Right renal cortex interstitium (tissue), 3 donors: ENCODE data around the gene ATXN7L3. TPM values are rescaled to one million over a fixed set of nuclear protein-coding genes. Genes with fewer than 3 reads are reported as not detected.
"Not testable (repeated sequence)": the region's sequence is repeated elsewhere in the genome, so short reads cannot be mapped to it uniquely, and the experiment has no call there.

Experiments
- DNase-seq, 3 donors: peaks; one replicate each; pipeline ENCODE4 v3.0.0-alpha.2; 2013; ENCODE audit warnings: low read depth in 3 of 3, low spot score in 2 of 3
- polyA plus RNA-seq, 3 donors: library from polyadenylated mRNA; unstranded; fragments of 120-200 nt; gene quantifications; one replicate each; pipeline ENCODE4 v1.2.1, GENCODE V29; 2013; ENCODE audit not compliant: insufficient read length in 3 of 3

The ATXN7L3 gene
- polyA plus RNA-seq, 3 donors = 55.6 to 63.8 (median 63.0) TPM

- DNase-seq = no peak
Measured at GRCh38 chr17:44177640-44178039, 22.0 kb downstream of the ATXN7L3 start.

DNA sequence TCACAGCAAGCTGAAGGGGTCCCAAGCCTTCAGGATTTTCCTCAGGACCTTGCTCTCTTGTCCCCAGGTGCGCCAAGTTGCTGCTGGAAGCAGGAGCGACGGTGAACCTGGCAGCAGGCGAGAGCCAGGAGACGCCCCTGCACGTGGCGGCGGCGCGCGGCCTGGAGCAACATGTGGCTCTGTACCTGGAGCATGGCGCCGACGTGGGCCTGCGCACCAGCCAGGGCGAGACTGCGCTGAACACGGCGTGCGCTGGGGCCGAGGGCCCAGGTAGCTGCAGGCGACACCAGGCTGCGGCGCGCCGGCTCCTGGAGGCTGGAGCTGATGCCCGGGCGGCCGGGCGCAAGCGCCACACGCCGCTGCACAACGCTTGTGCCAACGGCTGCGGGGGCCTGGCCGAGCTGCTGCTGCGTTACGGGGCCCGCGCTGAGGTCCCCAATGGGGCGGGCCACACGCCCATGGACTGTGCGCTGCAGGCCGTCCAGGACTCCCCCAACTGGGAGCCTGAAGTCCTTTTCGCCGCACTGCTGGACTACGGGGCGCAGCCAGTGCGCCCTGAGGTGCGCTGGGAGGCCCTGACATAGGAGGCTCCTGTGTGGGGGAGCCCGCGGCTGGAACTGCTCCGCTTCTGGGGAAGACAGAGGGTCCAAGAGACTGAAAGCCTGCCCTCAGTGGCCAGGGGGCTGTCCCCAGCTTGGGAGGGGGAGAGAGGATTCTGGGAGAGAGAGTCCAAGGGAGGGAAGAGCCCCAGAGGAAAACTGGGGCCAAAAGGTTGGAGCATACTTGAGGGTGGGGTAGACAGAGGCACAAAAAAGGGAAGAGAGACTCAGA lies 22.8 kb downstream of the ATXN7L3 start:
- DNase-seq = no peak

- DNase-seq = no peak
Measured at GRCh38 chr17:44176257-44176656, 23.4 kb downstream of the ATXN7L3 start.

DNA sequence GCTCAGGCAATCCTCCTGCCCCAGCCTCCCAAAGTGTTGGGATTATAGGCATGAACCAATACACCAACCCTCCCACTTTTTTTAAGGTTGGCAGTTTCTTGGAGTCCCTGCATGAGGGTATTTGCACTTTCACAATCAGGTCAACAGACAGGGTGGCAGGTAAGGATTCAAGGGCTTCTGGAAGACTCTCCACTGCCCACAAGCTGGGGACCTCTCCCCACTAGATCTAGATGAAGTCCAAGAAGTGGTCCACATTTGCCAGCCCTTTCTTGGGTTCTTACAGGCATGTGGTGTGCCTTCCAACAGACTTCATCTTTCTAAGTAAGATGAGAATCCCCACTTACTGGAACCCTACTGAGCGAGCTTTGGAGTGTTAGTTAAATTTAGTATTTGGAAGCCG lies 25.3 kb downstream of the ATXN7L3 start:
- DNase-seq = no peak

DNA sequence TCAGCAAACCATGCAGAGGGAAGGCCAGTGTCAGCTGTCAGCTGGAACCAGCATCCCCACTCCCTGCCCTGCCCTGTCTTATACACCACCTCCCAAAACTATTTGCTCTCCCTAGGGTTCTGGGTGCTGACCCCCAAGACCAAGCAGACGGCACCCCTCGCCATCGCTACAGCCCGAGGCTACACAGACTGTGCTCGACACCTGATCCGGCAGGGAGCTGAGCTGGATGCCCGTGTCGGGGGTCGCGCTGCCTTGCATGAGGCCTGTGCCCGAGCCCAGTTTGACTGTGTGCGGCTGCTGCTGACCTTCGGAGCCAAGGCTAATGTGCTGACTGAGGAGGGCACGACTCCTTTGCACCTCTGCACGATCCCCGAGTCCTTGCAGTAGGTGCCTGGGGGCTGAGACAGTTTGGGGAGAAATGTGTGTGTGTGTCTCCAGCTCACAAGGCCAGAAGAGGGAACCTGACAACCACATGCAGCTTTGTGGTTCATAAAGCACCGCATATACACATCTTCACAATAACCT lies 27.7 kb downstream of the ATXN7L3 start:
- no peak for DNase-seq

GRCh38 chr17:44170499-44171201 lies 29.0 kb downstream of the ATXN7L3 start, which contains the start of gene ASB16:
Gene ASB16, plus strand, starts transcription at chr17:44170704. Its CDS starts 86 bp downstream, at chr17:44170790.
- DNase-seq = no peak

DNA sequence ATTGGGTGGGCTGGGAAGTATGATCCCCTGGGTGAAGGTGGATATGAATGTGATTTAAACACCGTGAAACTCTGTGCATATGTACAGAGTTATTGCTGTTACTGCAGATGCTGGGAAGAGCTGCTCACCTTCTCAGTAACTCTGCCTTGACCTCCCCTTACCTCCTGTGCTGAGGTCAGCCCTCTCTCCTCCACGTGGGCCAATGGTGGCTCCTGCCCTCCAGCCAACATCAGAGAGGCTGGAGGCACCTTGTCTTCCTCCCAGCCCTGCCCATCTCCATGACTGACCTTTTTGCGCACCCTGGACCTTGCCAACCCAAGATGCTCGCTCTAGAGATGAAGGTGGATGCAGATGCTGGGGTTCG lies 29.6 kb downstream of the ATXN7L3 start:
- no peak for DNase-seq

GRCh38 chr17:44167181-44167861 lies 32.4 kb downstream of the ATXN7L3 start:
- DNase-seq = no peak

GRCh38 chr17:44164476-44164875 lies 35.2 kb downstream of the ATXN7L3 start:
- no peak for DNase-seq

DNA sequence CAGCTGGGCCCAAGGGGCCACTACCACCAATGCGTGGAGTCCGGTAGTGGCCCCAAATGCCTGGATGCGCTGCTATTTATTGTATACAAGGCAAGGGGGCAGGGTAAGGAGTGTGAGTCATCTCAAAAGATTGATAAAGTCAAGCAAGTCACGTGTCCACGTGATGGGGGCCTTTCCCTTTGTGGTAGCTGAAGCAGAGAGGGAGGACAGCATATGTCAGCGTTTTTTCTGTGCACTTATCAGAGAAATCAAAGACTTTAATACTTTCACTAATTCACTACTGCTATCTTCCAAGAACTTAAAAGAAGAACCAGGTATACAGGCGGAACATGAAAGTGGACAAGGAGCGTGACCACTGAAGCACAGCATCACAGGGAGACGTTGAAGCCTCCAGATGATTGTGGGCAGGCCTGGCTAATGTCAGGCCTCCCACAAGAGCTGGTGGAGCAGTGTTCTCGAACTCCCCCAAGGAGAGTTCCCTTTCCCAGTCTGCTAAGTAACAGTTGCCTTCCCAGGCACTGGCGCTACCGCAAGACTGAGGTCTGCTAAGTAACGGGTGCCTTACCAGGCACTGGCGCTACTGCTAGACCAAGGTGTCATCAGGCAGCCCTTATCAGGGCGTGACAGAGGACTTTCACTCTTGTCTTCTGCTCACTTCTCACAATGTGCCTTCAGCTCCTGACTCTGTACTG lies 40.0 kb downstream of the ATXN7L3 start:
- no peak for DNase-seq

- DNase-seq = no peak
Measured at GRCh38 chr17:44155488-44155887, 44.2 kb downstream of the ATXN7L3 start.

- no peak for DNase-seq
Measured at GRCh38 chr17:44152875-44153274, 46.8 kb downstream of the ATXN7L3 start.

GRCh38 chr17:44149750-44150329 lies 49.8 kb downstream of the ATXN7L3 start:
- DNase-seq = no peak

GRCh38 chr17:44149066-44149465 lies 50.6 kb downstream of the ATXN7L3 start:
- not testable (repeated sequence) for DNase-seq

DNA sequence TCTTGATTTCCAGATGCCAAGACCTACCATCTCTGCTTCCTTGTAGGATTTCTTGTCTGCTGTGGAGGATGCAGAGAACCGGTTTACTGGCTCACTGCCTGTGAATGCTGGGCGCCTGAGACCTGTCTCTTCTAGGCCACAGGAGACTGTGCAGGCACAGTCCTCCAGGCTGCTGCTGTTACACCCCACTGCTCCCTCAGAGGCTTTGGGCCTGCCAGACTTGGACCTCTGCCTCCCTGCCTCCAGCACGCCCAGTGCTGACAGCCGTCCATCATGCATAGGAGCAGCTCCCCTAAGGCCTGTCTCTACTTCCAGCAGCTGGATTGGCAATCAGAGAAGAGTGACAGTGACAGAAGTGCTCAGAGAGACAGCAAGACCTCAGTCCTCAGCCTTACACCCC lies 51.9 kb downstream of the ATXN7L3 start:
- DNase-seq = no peak

DNA sequence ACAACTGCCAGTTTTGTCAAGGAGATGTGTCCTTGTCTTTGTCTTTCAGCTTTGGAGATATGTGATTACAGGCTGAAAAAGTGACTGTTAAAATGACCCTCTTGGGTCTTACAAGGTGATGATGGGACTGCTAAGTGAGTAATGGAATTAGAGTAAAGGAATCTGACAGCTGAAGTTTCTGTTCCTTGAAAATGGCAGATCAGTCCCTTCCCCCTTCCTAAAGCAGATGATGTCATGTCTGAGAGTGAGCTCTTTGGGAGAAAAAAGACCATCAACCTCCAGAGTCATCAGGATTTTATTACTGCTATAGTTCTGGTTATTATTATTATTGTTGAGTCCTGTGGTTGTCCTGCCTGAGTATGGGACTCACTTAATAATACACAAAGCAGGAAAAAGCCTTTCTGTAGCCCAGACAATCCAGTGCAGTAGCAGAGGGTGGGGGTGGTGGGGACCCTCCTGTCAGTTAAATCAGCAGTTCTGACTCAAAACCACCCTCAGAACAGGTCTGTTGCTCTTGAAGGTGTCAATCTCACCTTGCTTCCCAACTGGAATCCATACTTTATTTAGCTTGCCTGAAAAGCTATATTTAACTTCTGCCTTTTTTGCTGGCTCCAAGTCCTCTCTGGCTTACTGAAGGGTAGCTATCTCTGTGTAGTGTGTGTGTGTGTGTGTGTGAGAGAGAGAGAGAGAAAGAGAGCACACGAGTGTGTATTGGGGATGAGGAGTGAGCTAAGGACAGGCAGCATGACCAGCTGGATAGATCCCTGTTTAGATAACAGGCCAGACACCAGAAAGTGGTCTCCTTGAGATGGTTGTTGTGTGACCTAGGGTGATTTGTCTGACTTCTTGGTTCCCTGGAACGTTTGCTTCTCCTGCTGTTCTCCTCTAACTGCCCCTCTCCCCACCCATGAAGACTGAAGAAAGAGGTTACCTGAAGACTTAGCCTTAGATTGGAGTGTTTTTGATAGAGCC lies 53.0 kb downstream of the ATXN7L3 start:
- no peak for DNase-seq

- no peak for DNase-seq
Measured at GRCh38 chr17:44144966-44145739, 54.5 kb downstream of the ATXN7L3 start.

- DNase-seq = not testable (repeated sequence)
Measured at GRCh38 chr17:44143921-44144320, 55.8 kb downstream of the ATXN7L3 start.
